ENCODE results near the gene POLDIP2.

Gene POLDIP2

GRCh38 chr17:28381141-28381825 is 24.0 kb upstream of the POLDIP2 start:
- in situ Hi-C loops (cut with HindIII; ENCODE audit: low pct_ligation_motif_present, low sequenced_read_pairs): no loop called here
- H3K36me3 ChIP-seq (replicated peaks): no peaks in the 10 kb centered on the region
- no peak overlapping the region for H3K4me3 ChIP-seq (ENCODE audit: low read depth, low read length)
- no peak overlapping the region for H3K27ac ChIP-seq
- DNase-seq: no peak
- TF ChIP-seq CTCF (IDR thresholded peaks at IDR 0.05; ENCODE audit: low read depth, low read length, missing control alignments): peak; percentile 47
- peaks cover 6% of the 10 kb centered on the region for H3K27me3 ChIP-seq (replicated peaks)

- in situ Hi-C loops (cut with HindIII; ENCODE audit: low pct_ligation_motif_present, low sequenced_read_pairs): no loop called here
- H3K27ac ChIP-seq: no peak overlapping the region
- TF ChIP-seq CTCF (IDR thresholded peaks at IDR 0.05; ENCODE audit: low read depth, low read length, missing control alignments): no peak
- no peak overlapping the region for H3K4me3 ChIP-seq (ENCODE audit: low read depth, low read length)
- no peaks in the 10 kb centered on the region for H3K36me3 ChIP-seq (replicated peaks)
- H3K27me3 ChIP-seq (replicated peaks): peaks cover 6% of the 10 kb centered on the region
- no peak for DNase-seq
Observed at GRCh38 chr17:28379814-28380801, 22.8 kb upstream of the POLDIP2 start.

- Histone ChIP-seq H3K4me3 (ENCODE audit: low read depth, low read length) (no peak overlapping the region), H3K27ac (no peak overlapping the region), H3K36me3 (replicated peaks) (no peaks in the 10 kb centered on the region), H3K27me3 (replicated peaks) (no peaks in the 10 kb centered on the region)
- in situ Hi-C loops (cut with HindIII; ENCODE audit: low pct_ligation_motif_present, low sequenced_read_pairs): no loop called here
- TF ChIP-seq CTCF (IDR thresholded peaks at IDR 0.05; ENCODE audit: low read depth, low read length, missing control alignments): no peak
- no peak for DNase-seq
Observed at GRCh38 chr17:28372945-28373274, 15.6 kb upstream of the POLDIP2 start.

- H3K27ac ChIP-seq: peak overlapping the region; percentile 45
- in situ Hi-C loops (cut with HindIII; ENCODE audit: low pct_ligation_motif_present, low sequenced_read_pairs): no loop called here
- no peaks in the 10 kb centered on the region for H3K36me3 ChIP-seq (replicated peaks)
- peak overlapping the region; percentile 64 for H3K4me3 ChIP-seq (ENCODE audit: low read depth, low read length)
- H3K27me3 ChIP-seq (replicated peaks): no peaks in the 10 kb centered on the region
- TF ChIP-seq CTCF (IDR thresholded peaks at IDR 0.05; ENCODE audit: low read depth, low read length, missing control alignments): no peak
- no peak for DNase-seq
Observed at GRCh38 chr17:28372203-28372944, 15.0 kb upstream of the POLDIP2 start.

- DNase-seq: peak; percentile 62
- peak within 1 kb of the TSS; percentile 45 for H3K27ac ChIP-seq
Observed at GRCh38 chr17:28371245-28372202, 14.2 kb upstream of the POLDIP2 start, which contains the start of gene SARM1. TSS of gene SARM1 (plus strand) at chr17:28371694. CDS start at chr17:28372033, 339 bp downstream.

More at GRCh38 chr17:28371245-28372202, 14.2 kb upstream of the POLDIP2 start, which contains the start of gene SARM1:
- TF ChIP-seq CTCF (IDR thresholded peaks at IDR 0.05; ENCODE audit: low read depth, low read length, missing control alignments): no peak
- no peaks in the 10 kb centered on the region for H3K27me3 ChIP-seq (replicated peaks)
- H3K4me3 ChIP-seq (ENCODE audit: low read depth, low read length): peak within 1 kb of the TSS; percentile 64
- no peaks in the 10 kb centered on the region for H3K36me3 ChIP-seq (replicated peaks)
- in situ Hi-C loops (cut with HindIII; ENCODE audit: low pct_ligation_motif_present, low sequenced_read_pairs): no loop called here

Measured in brain microvascular endothelial cell (primary cell).